Activated CD4-positive, alpha-beta T cell treated with anti-CD3 and anti-CD28 coated beads, Interleukin-2, Interleukin-4, amounts not matched to agents 100 ng/mL and 50 ng/mL, durations not matched to agents 16 hours and 8 hours (primary cell): Measurements from ENCODE around the gene SART3.
A peak's percentile ranks its signal among the peaks of the same experiment; 100 is the strongest.
"Not testable (repeated sequence)": the region's sequence is repeated elsewhere in the genome, so short reads cannot be mapped to it uniquely, and the experiment has no call there.

Source experiments
- DNase-seq: peaks from one replicate; pipeline ENCODE4 v3.0.0-alpha.2; 2020; ENCODE audit warnings: low spot score

SART3 gene

GRCh38 chr12:108518716-108519496, 42.1 kb downstream of the SART3 start:
- DNase-seq: no peak

- no peak for DNase-seq
Measured at GRCh38 chr12:108518101-108518715, 42.8 kb downstream of the SART3 start.

GRCh38 chr12:108517288-108518100, 43.5 kb downstream of the SART3 start:
- DNase-seq: no peak

GRCh38 chr12:108516511-108517275, 44.3 kb downstream of the SART3 start:
- no peak for DNase-seq

DNA sequence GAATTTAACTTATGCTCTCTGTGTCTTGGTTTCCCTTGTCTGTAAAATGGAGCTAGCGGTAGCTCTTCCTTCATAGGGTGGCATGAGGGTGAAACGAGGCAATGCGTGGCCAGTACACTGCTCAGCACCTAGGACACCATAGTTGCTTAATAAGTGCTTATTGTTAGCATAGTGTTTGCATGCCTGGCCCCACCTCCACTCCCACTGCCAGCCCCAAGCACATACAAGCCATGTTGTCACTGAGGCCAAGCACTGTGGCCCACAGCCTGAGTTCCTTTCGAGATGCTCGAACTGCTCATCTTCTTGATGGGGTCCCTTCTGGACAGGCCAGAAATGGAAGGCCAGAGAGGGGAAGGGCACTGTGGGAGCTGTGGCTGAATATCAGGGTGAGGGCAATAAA, 45.1 kb downstream of the SART3 start:
- DNase-seq: no peak

- peak; percentile 100 for DNase-seq
Measured at GRCh38 chr12:108514973-108515814, 45.8 kb downstream of the SART3 start, which contains the start of gene FICD. Gene FICD (plus strand): TSS chr12:108515277. CDS start chr12:108516973, 1,696 bp downstream.

- DNase-seq: no peak
Measured at GRCh38 chr12:108514468-108514972, 46.5 kb downstream of the SART3 start.

- DNase-seq: peak; percentile 71
Measured at GRCh38 chr12:108511633-108512540, 49.1 kb downstream of the SART3 start.

DNA sequence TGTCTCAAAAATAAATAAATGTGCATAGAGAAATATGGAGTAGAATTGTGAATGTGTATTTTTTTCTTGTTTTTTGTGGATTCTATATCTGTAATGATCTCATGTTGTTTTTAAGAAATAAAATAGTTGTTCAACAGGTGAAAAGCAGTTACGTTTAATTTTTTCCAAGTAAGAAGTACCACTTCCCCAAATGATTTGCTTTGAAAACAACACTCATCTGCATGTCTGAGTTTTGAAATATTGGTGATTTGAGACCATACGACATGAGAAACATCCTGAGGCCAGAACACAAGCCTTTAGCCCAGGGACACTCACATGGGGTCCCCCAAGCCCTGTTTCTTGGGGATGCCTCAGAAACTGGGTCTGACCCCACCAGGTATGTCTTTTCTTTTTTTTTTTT, 50.1 kb downstream of the SART3 start:
- DNase-seq: no peak

DNA sequence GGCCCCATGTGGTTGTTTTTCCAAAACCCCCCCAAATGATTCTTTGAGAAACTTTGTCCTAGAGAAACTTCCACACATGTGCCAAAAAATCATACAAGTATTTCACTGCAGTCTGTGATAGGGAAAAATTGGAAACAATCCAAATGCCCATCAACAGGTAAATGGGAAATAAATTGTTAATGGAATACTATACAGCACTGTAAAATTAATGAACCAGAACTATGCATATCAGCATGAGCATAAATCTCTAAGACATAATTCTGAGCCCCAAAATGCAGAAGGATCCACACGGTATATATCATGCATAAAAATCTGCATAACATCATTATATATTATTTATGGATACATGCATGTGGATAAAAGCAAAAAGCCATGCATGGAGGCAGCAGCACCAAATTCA, 51.2 kb downstream of the SART3 start:
- no peak for DNase-seq

GRCh38 chr12:108507971-108508642, 52.9 kb downstream of the SART3 start:
- peak; percentile 34 for DNase-seq

- DNase-seq: no peak
Measured at GRCh38 chr12:108505129-108505528, 55.8 kb downstream of the SART3 start.

- DNase-seq: no peak
Measured at GRCh38 chr12:108502922-108503321, 58.1 kb downstream of the SART3 start.

- DNase-seq: no peak
Measured at GRCh38 chr12:108498136-108498535, 62.8 kb downstream of the SART3 start.

DNA sequence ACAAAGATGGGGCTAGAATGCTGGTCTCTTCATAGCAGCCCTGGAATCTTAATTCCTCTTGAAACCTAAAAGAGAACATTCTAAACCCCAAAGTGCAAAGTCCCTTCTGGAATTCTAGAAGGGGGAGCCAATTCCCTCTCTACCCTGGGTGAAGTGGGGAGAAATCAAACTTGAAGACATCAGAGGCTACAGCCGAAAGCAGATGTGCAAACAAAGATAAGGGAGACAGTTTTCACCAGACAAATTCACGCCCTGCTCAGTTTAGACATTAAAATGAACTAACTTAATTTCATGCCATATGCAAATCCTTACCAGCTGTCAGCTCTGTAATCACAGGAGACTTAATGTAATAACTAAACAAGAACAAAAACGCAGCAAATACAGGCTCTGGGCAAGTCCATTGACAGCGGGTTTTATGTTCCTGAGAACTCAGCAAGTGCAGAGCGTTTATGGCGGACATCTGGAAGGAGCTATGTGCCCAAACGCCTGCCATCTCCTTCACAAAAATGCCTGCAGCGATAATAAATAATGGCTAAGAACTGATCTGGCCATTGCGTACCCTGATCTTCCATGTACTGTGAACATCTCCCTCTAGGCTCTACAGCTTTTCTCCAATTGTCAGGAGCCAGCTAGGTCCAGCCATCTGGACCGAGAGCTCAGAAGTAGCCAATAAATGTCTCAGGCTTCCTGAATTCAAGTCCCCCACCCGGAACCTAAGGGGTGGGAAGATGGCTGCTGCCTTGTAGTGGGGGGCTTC, 65.0 kb downstream of the SART3 start:
- DNase-seq: no peak

- peak; percentile 28 for DNase-seq
Measured at GRCh38 chr12:108495054-108495453, 65.9 kb downstream of the SART3 start.

- no peak for DNase-seq
Measured at GRCh38 chr12:108491256-108491655, 69.7 kb downstream of the SART3 start.

- not testable (repeated sequence) for DNase-seq
Measured at GRCh38 chr12:108487029-108487428, 73.9 kb downstream of the SART3 start.
